Lower lobe of right lung (tissue), 2 donors: ENCODE measurements around the gene ZBED6. TPM values are rescaled to one million over a fixed set of nuclear protein-coding genes. Genes with fewer than 3 reads are reported as not detected.
A peak's percentile ranks its signal among the peaks of the same experiment; 100 is the strongest.
"Not testable (repeated sequence)": the region's sequence is repeated elsewhere in the genome, so short reads cannot be mapped to it uniquely, and the experiment has no call there.

ENCODE experiments used
- ATAC-seq, 2 donors: fragments of 200-7000 bp; cut with Tn5 transposase; one replicate each; pipeline ENCODE4 v1.9.1; 2020 to 2022; ENCODE audit warnings: mild to moderate bottlenecking in 2 of 2, moderate library complexity in 2 of 2
- DNase-seq: peaks from one replicate; pipeline ENCODE4 v3.0.0-alpha.2; 2020
- H3K27ac ChIP-seq: fragments of 200-600 bp; one replicate; pipeline ENCODE4 v1.8.0; 2022
- H3K27me3 ChIP-seq: fragments of 200-600 bp; one replicate; pipeline ENCODE4 v1.8.0; 2022; ENCODE audit warnings: low read depth
- H3K36me3 ChIP-seq: fragments of 200-600 bp; one replicate; pipeline ENCODE4 v1.8.0; 2022; ENCODE audit warnings: mild to moderate bottlenecking
- H3K4me1 ChIP-seq: fragments of 200-600 bp; one replicate; pipeline ENCODE4 v1.8.0; 2022
- H3K4me3 ChIP-seq: fragments of 200-600 bp; one replicate; pipeline ENCODE4 v1.8.0; 2022; ENCODE audit warnings: mild to moderate bottlenecking
- H3K9me3 ChIP-seq: fragments of 200-600 bp; one replicate; pipeline ENCODE4 v1.8.0; 2022
- CTCF ChIP-seq: fragments of 200-600 bp; IDR thresholded peaks from one replicate; pipeline ENCODE4 v1.8.0; 2022; ENCODE audit warnings: antibody characterized with exemption, mild to moderate bottlenecking
- intact Hi-C: fragments of 100-400 bp; cut with DNase I; formaldehyde crosslinking; loops from one replicate; pipeline ENCODE4 v1.11.0; 2022
- total RNA-seq: library from RNA; stranded (reverse); fragmentation: NEBNext Ultra II Directional; extraction: Animal tissue kit (Norgen Biotek cat#: 25700); gene quantifications from one replicate; pipeline ENCODE4 v1.2.1, GENCODE V29; 2021
- donor health status: DM: no; HTN: yes; CAD: no; lungs with severe emphysema.

Gene ZBED6
- total RNA-seq, 1 donor from 2014 or later: 33.4 TPM

GRCh38 chr1:203756036-203756435 is 39.4 kb upstream of the ZBED6 start:
- Histone ChIP-seq H3K27ac (no peak overlapping the region), H3K4me3 (no peak overlapping the region), H3K36me3 (no peaks in the 10 kb centered on the region), H3K27me3 (no peaks in the 10 kb centered on the region), H3K4me1 (no peaks in the 10 kb centered on the region), H3K9me3 (no peaks in the 10 kb centered on the region)
- no peak for TF ChIP-seq CTCF
- no peak for DNase-seq
- intact Hi-C loops: no loop called here
- ATAC-seq: no peak

- H3K36me3 ChIP-seq, H3K27ac ChIP-seq, H3K9me3 ChIP-seq, H3K4me1 ChIP-seq, H3K4me3 ChIP-seq, intact Hi-C loops, H3K27me3 ChIP-seq, ATAC-seq, DNase-seq: not testable (repeated sequence)
Measured at GRCh38 chr1:203758749-203759148, 36.7 kb upstream of the ZBED6 start.

GRCh38 chr1:203760506-203760905 is 34.9 kb upstream of the ZBED6 start:
- Histone ChIP-seq H3K27me3 (no peaks in the 10 kb centered on the region), H3K27ac (no peak overlapping the region), H3K9me3 (no peaks in the 10 kb centered on the region), H3K36me3 (no peaks in the 10 kb centered on the region), H3K4me1 (no peaks in the 10 kb centered on the region), H3K4me3 (no peak overlapping the region)
- TF ChIP-seq CTCF: no peak
- no peak for DNase-seq
- intact Hi-C loops: no loop called here
- no peak for ATAC-seq

- H3K4me1 ChIP-seq, H3K9me3 ChIP-seq, H3K4me3 ChIP-seq, H3K27ac ChIP-seq, H3K36me3 ChIP-seq, intact Hi-C loops, H3K27me3 ChIP-seq, ATAC-seq, DNase-seq: not testable (repeated sequence)
Measured at GRCh38 chr1:203761958-203762357, 33.5 kb upstream of the ZBED6 start.

- no peak for DNase-seq
- Histone ChIP-seq H3K4me3 (no peak overlapping the region), H3K4me1 (no peaks in the 10 kb centered on the region), H3K27me3 (no peaks in the 10 kb centered on the region), H3K36me3 (no peaks in the 10 kb centered on the region), H3K9me3 (no peaks in the 10 kb centered on the region), H3K27ac (no peak overlapping the region)
- intact Hi-C loops: no loop called here
- no peak for TF ChIP-seq CTCF
- ATAC-seq: no peak
Measured at GRCh38 chr1:203763505-203763904, 31.9 kb upstream of the ZBED6 start.

- intact Hi-C loops: no loop called here
- TF ChIP-seq CTCF: no peak
- Histone ChIP-seq H3K9me3 (no peaks in the 10 kb centered on the region), H3K27ac (peak overlapping the region; percentile 49), H3K27me3 (no peaks in the 10 kb centered on the region), H3K4me1 (no peaks in the 10 kb centered on the region), H3K36me3 (no peaks in the 10 kb centered on the region), H3K4me3 (no peak overlapping the region)
- no peak for ATAC-seq
- no peak for DNase-seq
Measured at GRCh38 chr1:203764105-203765028, 31.1 kb upstream of the ZBED6 start.
